ENCODE measurements around the gene RARA.
A peak's percentile ranks its signal among the peaks of the same experiment; 100 is the strongest.

Gene RARA

DNA sequence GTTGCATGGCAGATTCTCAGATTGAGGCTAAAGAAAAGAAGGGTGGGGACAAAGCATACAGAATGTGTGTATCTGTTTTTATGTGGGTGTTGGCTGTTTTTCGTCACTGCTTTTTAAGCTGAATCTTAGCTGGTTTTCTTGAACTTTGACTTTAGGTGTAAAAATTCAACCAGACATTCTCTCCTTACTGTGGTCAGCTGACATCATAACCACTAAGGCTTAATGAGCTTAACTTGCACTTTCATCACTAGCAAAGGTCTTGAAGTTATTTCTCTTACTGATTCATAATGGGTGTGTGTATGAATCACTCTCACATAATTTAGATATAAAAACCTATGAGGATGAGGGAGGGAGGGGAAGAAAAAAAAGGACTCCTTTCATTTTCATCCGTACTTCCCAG lies 25.3 kb upstream of the RARA start:
- Histone ChIP-seq H3K4me3 (ENCODE audit: low read depth, low read length) (no peak overlapping the region), H3K9ac (ENCODE audit: low read depth, low read length) (no peak overlapping the region), H3K4me1 (ENCODE audit: control insufficient read depth, insufficient read depth, low read length) (peaks cover 15% of the 10 kb centered on the region), H3K36me3 (ENCODE audit: control insufficient read depth, insufficient read depth, low read length) (peaks cover 23% of the 10 kb centered on the region), H3K27ac (ENCODE audit: low read depth, low read length) (no peak overlapping the region), H3K27me3 (ENCODE audit: control insufficient read depth, insufficient read depth, low read length) (no peaks in the 10 kb centered on the region), H3K9me3 (ENCODE audit: control insufficient read depth, insufficient read depth, low read length) (no peaks in the 10 kb centered on the region)

DNA sequence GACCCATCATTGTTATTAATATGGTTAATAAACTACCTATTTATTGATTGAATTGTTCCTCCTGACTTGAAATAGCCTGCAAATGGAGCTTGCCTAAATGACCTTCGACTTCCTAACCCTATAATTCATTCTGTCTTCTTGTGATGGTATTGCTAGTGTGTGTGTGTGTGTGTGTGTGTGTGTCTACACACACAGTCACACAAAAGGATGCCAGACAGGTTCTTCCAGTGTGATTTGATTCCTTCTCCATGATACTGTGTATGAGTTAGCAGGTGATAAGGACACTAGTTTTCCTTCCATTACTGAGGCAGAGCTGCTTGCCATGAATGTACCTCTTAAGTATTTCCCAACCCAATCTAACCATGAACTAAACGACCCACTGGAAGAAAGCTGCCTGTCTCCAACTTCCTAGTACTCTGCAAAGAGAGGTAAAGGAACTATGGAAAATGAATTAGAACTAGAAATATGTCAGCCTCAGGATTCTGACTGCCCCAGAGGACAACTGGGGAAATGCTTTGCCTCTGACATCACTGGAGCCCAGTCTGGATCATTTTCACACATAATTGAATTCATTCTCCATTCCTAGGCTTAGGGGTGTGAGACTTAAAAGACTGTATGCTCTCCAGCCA lies 24.8 kb upstream of the RARA start:
- Histone ChIP-seq H3K27me3 (ENCODE audit: control insufficient read depth, insufficient read depth, low read length) (no peaks in the 10 kb centered on the region), H3K4me3 (ENCODE audit: low read depth, low read length) (no peak overlapping the region), H3K36me3 (ENCODE audit: control insufficient read depth, insufficient read depth, low read length) (peaks cover 21% of the 10 kb centered on the region), H3K4me1 (ENCODE audit: control insufficient read depth, insufficient read depth, low read length) (peaks cover 15% of the 10 kb centered on the region), H3K9ac (ENCODE audit: low read depth, low read length) (no peak overlapping the region), H3K9me3 (ENCODE audit: control insufficient read depth, insufficient read depth, low read length) (no peaks in the 10 kb centered on the region), H3K27ac (ENCODE audit: low read depth, low read length) (no peak overlapping the region)

DNA sequence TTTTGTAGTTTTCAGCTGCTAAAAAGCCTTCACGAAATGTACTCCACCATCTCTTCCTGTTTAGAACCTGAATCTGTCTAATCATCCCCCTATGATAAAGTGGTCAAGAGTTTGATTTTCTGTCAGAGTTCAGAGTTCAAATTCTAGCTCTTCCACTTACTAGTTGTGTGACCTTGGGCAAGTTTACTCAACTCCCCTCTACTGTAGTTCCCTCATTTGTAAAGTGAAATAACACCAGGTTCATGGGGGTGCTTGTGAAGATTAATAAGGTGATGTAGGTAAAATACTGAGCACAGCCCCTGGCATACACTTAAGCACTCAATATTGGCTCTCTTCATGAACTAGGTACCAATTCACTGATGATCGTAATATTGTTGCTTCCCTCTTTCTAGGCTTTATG lies 22.5 kb upstream of the RARA start:
- Histone ChIP-seq H3K4me1 (ENCODE audit: control insufficient read depth, insufficient read depth, low read length) (peaks cover 7% of the 10 kb centered on the region), H3K27me3 (ENCODE audit: control insufficient read depth, insufficient read depth, low read length) (no peaks in the 10 kb centered on the region), H3K36me3 (ENCODE audit: control insufficient read depth, insufficient read depth, low read length) (peaks cover 25% of the 10 kb centered on the region), H3K4me3 (ENCODE audit: low read depth, low read length) (no peak overlapping the region), H3K9me3 (ENCODE audit: control insufficient read depth, insufficient read depth, low read length) (no peaks in the 10 kb centered on the region), H3K9ac (ENCODE audit: low read depth, low read length) (no peak overlapping the region), H3K27ac (ENCODE audit: low read depth, low read length) (no peak overlapping the region)

DNA sequence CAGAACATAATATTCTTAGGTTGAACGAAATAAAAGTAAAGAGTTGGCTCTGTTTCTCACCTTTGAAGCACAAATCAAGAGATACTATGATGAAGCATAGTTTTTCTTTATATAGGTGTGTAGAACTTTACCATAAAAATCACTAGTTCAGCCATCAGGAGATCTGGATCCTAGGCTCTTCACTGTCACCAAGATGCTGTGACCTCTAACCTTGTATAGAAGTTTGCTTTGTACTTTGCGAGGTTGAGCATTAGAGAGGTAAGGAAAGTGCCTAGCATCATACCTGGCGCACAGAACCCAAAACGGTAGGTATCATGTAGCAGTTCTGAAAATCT lies 21.9 kb upstream of the RARA start:
- Histone ChIP-seq H3K9me3 (ENCODE audit: control insufficient read depth, insufficient read depth, low read length) (no peaks in the 10 kb centered on the region), H3K9ac (ENCODE audit: low read depth, low read length) (no peak overlapping the region), H3K36me3 (ENCODE audit: control insufficient read depth, insufficient read depth, low read length) (peaks cover 30% of the 10 kb centered on the region), H3K4me1 (ENCODE audit: control insufficient read depth, insufficient read depth, low read length) (peaks cover 2% of the 10 kb centered on the region; the same call in 1 of the 2 replicates), H3K27me3 (ENCODE audit: control insufficient read depth, insufficient read depth, low read length) (no peaks in the 10 kb centered on the region), H3K4me3 (ENCODE audit: low read depth, low read length) (peak overlapping the region; percentile 15; the same call in 1 of the 2 replicates), H3K27ac (ENCODE audit: low read depth, low read length) (no peak overlapping the region)

DNA sequence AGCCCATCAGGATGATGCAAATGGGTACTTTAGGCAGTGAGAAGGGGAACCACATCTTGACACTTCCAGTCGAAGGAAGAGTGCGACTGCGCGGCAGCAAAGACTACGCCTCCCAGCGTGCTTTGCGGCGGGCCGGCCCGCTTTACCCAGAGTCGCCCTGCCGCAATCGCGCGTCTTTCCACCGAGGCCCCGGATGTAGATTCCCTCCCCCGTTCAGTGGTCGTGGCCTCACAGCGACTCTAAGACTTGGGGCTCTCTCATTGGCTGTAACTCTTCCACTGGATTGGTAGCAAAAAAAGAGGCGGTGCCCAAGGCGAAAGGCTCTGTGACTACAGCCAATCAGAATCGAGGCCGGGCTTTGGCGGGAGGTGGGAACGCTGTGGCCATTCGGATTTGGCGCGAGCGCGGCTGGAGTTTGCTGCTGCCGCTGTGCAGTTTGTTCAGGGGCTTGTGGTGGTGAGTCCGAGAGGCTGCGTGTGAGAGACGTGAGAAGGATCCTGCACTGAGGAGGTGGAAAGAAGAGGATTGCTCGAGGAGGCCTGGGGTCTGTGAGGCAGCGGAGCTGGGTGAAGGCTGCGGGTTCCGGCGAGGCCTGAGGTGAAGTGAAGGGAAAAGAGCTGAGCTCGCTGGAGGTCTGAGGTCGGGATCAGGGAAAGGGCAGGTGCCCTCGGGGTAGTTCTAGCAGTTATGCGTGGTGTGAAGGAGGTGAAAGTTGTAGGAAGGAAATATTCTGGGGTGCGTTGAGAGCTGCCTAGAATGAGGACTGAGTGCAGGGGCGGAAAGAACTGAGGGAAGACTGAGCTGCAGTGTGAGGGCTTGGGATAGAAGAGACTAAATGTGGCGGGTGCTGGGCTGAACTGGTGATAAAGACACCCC lies 21.2 kb upstream of the RARA start, which contains the start of gene CDC6:
TSS of gene CDC6 (plus strand) at position 386 of the 876 bp plus-strand sequence. CDS start 1,542 bp downstream, outside the sequence.
- Histone ChIP-seq H3K27ac (ENCODE audit: low read depth, low read length) (peak within 1 kb of the TSS; percentile 92), H3K36me3 (ENCODE audit: control insufficient read depth, insufficient read depth, low read length) (peaks cover 31% of the 10 kb centered on the region), H3K9ac (ENCODE audit: low read depth, low read length) (peak within 1 kb of the TSS; percentile 95), H3K4me1 (ENCODE audit: control insufficient read depth, insufficient read depth, low read length) (no peaks in the 10 kb centered on the region), H3K27me3 (ENCODE audit: control insufficient read depth, insufficient read depth, low read length) (no peaks in the 10 kb centered on the region), H3K9me3 (ENCODE audit: control insufficient read depth, insufficient read depth, low read length) (no peaks in the 10 kb centered on the region), H3K4me3 (ENCODE audit: low read depth, low read length) (peak within 1 kb of the TSS; percentile 93)

DNA sequence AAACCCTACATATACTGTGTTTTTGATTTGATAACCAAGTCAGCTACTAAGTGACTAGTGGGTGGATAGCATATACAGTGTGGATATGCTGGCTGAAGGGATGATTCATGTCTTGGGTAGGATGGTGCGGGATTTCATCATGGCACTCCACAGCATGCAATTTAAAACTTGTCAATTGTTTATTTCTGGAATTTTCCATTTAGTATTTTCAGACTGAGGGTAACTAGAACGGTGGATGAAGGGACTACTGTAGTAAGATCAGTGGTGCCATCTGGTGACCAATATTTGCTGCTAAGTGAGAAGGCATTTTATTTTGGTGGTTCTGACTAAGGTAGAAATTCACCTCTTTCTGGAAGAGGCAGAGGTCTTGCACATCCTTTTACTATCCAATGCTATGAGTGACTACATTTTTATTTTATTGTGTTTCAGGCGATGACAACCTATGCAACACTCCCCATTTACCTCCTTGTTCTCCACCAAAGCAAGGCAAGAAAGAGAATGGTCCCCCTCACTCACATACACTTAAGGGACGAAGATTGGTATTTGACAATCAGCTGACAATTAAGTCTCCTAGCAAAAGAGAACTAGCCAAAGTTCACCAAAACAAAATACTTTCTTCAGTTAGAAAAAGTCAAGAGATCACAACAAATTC lies 18.2 kb upstream of the RARA start:
- Histone ChIP-seq H3K9me3 (ENCODE audit: control insufficient read depth, insufficient read depth, low read length) (no peaks in the 10 kb centered on the region), H3K36me3 (ENCODE audit: control insufficient read depth, insufficient read depth, low read length) (peaks cover 59% of the 10 kb centered on the region), H3K9ac (ENCODE audit: low read depth, low read length) (no peak overlapping the region), H3K4me1 (ENCODE audit: control insufficient read depth, insufficient read depth, low read length) (peaks cover 21% of the 10 kb centered on the region), H3K4me3 (ENCODE audit: low read depth, low read length) (no peak overlapping the region), H3K27me3 (ENCODE audit: control insufficient read depth, insufficient read depth, low read length) (no peaks in the 10 kb centered on the region), H3K27ac (ENCODE audit: low read depth, low read length) (no peak overlapping the region)

DNA sequence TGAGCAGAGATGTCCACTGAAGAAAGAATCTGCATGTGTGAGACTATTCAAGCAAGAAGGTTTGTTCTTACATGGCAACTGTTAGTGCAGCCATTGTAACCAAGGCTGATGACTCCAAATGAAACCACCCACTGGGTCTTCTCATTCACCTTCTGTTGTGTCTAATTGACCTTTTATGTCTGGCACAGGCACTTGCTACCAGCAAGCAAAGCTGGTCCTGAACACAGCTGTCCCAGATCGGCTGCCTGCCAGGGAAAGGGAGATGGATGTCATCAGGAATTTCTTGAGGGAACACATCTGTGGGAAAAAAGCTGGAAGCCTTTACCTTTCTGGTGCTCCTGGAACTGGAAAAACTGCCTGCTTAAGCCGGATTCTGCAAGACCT lies 17.7 kb upstream of the RARA start:
- H3K9ac ChIP-seq (ENCODE audit: low read depth, low read length), result no peak overlapping the region
- H3K27me3 ChIP-seq (ENCODE audit: control insufficient read depth, insufficient read depth, low read length), result no peaks in the 10 kb centered on the region
- no peak overlapping the region for H3K27ac ChIP-seq (ENCODE audit: low read depth, low read length)
- no peaks in the 10 kb centered on the region for H3K9me3 ChIP-seq (ENCODE audit: control insufficient read depth, insufficient read depth, low read length)
- H3K36me3 ChIP-seq (ENCODE audit: control insufficient read depth, insufficient read depth, low read length), result peaks cover 63% of the 10 kb centered on the region
- H3K4me3 ChIP-seq (ENCODE audit: low read depth, low read length), result no peak overlapping the region
- peaks cover 26% of the 10 kb centered on the region for H3K4me1 ChIP-seq (ENCODE audit: control insufficient read depth, insufficient read depth, low read length)

DNA sequence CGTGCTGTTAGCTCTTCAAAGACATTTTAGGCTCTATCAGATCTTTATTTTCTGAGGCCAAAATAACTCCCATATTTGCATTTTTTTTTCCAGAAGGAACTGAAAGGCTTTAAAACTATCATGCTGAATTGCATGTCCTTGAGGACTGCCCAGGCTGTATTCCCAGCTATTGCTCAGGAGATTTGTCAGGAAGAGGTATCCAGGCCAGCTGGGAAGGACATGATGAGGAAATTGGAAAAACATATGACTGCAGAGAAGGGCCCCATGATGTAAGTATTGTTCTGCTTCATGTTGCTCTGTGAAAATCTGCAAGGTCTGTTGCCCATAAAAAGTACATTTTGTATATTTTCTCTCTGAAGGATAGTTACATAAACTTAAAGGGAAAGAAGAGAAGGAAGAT lies 15.6 kb upstream of the RARA start:
- Histone ChIP-seq H3K4me3 (ENCODE audit: low read depth, low read length) (no peak overlapping the region), H3K4me1 (ENCODE audit: control insufficient read depth, insufficient read depth, low read length) (peaks cover 32% of the 10 kb centered on the region), H3K9me3 (ENCODE audit: control insufficient read depth, insufficient read depth, low read length) (no peaks in the 10 kb centered on the region), H3K27ac (ENCODE audit: low read depth, low read length) (peak overlapping the region; percentile 43), H3K27me3 (ENCODE audit: control insufficient read depth, insufficient read depth, low read length) (no peaks in the 10 kb centered on the region), H3K9ac (ENCODE audit: low read depth, low read length) (no peak overlapping the region), H3K36me3 (ENCODE audit: control insufficient read depth, insufficient read depth, low read length) (peaks cover 84% of the 10 kb centered on the region)

DNA sequence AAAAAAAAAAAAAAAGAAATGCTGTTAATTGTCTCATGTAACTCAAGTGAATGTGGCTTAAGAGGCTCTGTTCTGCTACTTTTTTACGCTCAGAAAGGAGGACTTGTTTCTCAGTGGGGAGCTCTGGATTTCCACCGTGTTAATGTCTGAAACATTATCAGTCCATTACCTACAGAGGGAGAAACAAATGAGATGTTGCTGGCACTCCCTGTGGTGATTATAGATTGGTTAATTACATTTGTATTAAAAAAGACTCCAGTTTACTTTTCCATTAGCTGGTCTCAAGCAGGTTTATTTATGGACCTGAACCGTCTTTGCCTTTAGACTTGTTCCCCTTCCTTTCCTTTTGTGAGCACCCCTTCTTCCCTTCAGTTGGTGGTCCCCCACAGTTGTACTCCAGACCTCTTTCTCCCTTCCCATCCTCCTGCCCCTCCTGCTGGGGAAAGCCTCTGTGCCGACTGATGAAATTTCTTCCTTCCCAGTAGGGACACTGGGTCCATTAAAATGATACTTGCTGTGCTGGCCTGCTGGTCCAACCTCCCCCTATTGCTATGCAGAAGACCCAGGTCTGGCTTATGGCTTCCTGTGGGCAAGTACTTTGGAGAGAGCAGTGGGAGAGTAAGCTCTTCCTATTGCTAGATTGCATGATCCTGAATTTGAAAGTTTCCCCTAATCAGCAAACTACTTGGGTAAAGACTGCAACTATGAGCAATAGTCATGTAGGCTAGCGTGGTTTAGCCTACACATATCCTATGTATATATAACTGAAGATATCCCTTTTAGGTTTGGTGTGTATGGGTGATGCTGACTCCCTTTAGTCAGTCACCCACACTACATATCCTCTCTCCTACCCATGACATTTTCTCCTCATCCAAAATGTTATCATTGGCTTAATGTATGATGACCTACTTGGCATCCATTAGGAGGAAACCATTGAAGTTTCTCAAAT lies 13.2 kb upstream of the RARA start:
- peak overlapping the region; percentile 18 for H3K4me3 ChIP-seq (ENCODE audit: low read depth, low read length)
- H3K9me3 ChIP-seq (ENCODE audit: control insufficient read depth, insufficient read depth, low read length), result no peaks in the 10 kb centered on the region
- H3K36me3 ChIP-seq (ENCODE audit: control insufficient read depth, insufficient read depth, low read length), result peaks cover 89% of the 10 kb centered on the region
- H3K27ac ChIP-seq (ENCODE audit: low read depth, low read length), result peak overlapping the region; percentile 85
- peaks cover 32% of the 10 kb centered on the region for H3K4me1 ChIP-seq (ENCODE audit: control insufficient read depth, insufficient read depth, low read length)
- no peak overlapping the region for H3K9ac ChIP-seq (ENCODE audit: low read depth, low read length)
- H3K27me3 ChIP-seq (ENCODE audit: control insufficient read depth, insufficient read depth, low read length), result no peaks in the 10 kb centered on the region

DNA sequence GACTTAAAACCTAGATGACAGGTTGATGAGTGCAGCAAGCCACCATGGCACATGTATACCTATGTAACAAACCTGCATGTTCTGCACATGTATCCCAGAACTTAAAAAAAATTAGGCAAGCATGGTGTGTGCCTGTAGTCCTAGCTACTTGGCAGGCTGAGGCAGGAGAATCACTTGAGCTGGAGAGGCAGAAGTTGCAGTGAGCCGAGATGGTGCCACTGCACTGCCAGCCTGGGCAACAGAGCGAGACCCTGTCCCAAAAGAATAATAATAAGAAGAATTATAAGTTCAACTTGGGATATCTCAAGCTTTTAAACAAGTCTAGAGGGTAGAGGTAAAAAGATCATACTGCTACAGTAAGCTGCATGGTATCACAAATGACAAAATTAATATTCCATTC lies 11.5 kb upstream of the RARA start:
- peaks cover 93% of the 10 kb centered on the region for H3K36me3 ChIP-seq (ENCODE audit: control insufficient read depth, insufficient read depth, low read length)
- H3K9ac ChIP-seq (ENCODE audit: low read depth, low read length), result no peak overlapping the region
- H3K4me1 ChIP-seq (ENCODE audit: control insufficient read depth, insufficient read depth, low read length), result peaks cover 32% of the 10 kb centered on the region
- no peak overlapping the region for H3K27ac ChIP-seq (ENCODE audit: low read depth, low read length)
- no peak overlapping the region for H3K4me3 ChIP-seq (ENCODE audit: low read depth, low read length)
- H3K27me3 ChIP-seq (ENCODE audit: control insufficient read depth, insufficient read depth, low read length), result no peaks in the 10 kb centered on the region
- H3K9me3 ChIP-seq (ENCODE audit: control insufficient read depth, insufficient read depth, low read length), result no peaks in the 10 kb centered on the region

All from HUES48 (cell line).